Suprapubic skin (tissue), 4 donors: Measurements from ENCODE around the gene S1PR5. TPM values are rescaled to one million over a fixed set of nuclear protein-coding genes. Genes with fewer than 3 reads are reported as not detected.

Source experiments
- DNase-seq, 2 donors: peaks; one replicate each; pipeline ENCODE4 v3.0.0-alpha.2; 2019; ENCODE audit warnings: low spot score in 2 of 2
- H3K27ac ChIP-seq: fragments of 200-600 bp; sonication (generic); one replicate; pipeline ENCODE4 v1.5.1; 2019
- H3K27me3 ChIP-seq: fragments of 200-600 bp; sonication (generic); one replicate; pipeline ENCODE4 v1.5.1; 2019
- H3K36me3 ChIP-seq: fragments of 200-600 bp; sonication (generic); one replicate; pipeline ENCODE4 v1.5.1; 2019
- H3K4me1 ChIP-seq: fragments of 200-600 bp; sonication (generic); one replicate; pipeline ENCODE4 v1.5.1; 2019
- H3K4me3 ChIP-seq: fragments of 200-600 bp; sonication (generic); one replicate; pipeline ENCODE4 v1.5.1; 2019; ENCODE audit warnings: mild to moderate bottlenecking
- H3K9me3 ChIP-seq: fragments of 200-600 bp; sonication (generic); one replicate; pipeline ENCODE4 v1.5.1; 2019
- CTCF ChIP-seq, 2 donors: fragments of 200-600 bp in 1 of 2; fragments of 450-650 bp in 1 of 2; sonication (generic) in 1 of 2; IDR thresholded peaks; one replicate each; pipeline ENCODE4 v1.5.1; 2016 to 2019; ENCODE audit warnings: antibody characterized with exemption in 2 of 2, mild to moderate bottlenecking in 1 of 2, moderate library complexity in 1 of 2
- EP300 ChIP-seq: sonication (generic); formaldehyde crosslinking; IDR thresholded peaks from one replicate; pipeline ENCODE4 v1.6.1; 2017; ENCODE audit warnings: antibody characterized with exemption
- POLR2A ChIP-seq, 2 donors: fragments of 450-650 bp; IDR thresholded peaks; one replicate each; pipeline ENCODE4 v1.6.1; 2017; ENCODE audit warnings: antibody characterized with exemption in 2 of 2, mild to moderate bottlenecking in 2 of 2, moderate library complexity in 2 of 2
- POLR2AphosphoS5 ChIP-seq, 3 donors: sonication (generic); formaldehyde crosslinking; IDR thresholded peaks; one replicate each; pipeline ENCODE4 v1.6.1; 2017; ENCODE audit warnings: antibody characterized with exemption in 3 of 3
- WGBS: methylation state at CpG from one replicate; pipeline ENCODE4 v1.1.5; 2018; 5-methylcytosine and 5-hydroxymethylcytosine counted together
- total RNA-seq, 4 donors: library from RNA; depleted of rRNA; stranded (reverse); fragments of >200 nt; gene quantifications; one replicate each; pipeline ENCODE4 v1.1.0, GENCODE V29; 2016

S1PR5 gene
- total RNA-seq, 4 donors from 2014 or later: 19.2 to 63.8 (median 26.8) TPM

- H3K27ac ChIP-seq: peak overlapping the region; percentile 78
- H3K4me1 ChIP-seq: peaks cover 57% of the 10 kb centered on the region
- H3K27me3 ChIP-seq: peaks cover 66% of the 10 kb centered on the region
- no peaks in the 10 kb centered on the region for H3K9me3 ChIP-seq
- TF ChIP-seq CTCF (IDR thresholded peaks at IDR 0.05): no peak
- TF ChIP-seq POLR2AphosphoS5 (IDR thresholded peaks at IDR 0.05): no peak
- no peak for TF ChIP-seq POLR2A (IDR thresholded peaks at IDR 0.05)
- no peak for TF ChIP-seq EP300
- no peak for DNase-seq
- H3K4me3 ChIP-seq: peak overlapping the region; percentile 58
- WGBS: 3% methylated on average over 13 of the region's 27 CpGs
- peaks cover 13% of the 10 kb centered on the region for H3K36me3 ChIP-seq
These were observed 655 bp upstream of the S1PR5 start for GRCh38 chr19:10517760-10518443.

GRCh38 chr19:10516671-10517286, 468 bp downstream of the S1PR5 start:
- Histone ChIP-seq H3K27ac (peak overlapping the region; percentile 78), H3K27me3 (peaks cover 64% of the 10 kb centered on the region)
- 38% methylated on average over 9 of the region's 10 CpGs for WGBS

GRCh38 chr19:10516064-10516385, 1.2 kb downstream of the S1PR5 start:
- Histone ChIP-seq H3K9me3 (no peaks in the 10 kb centered on the region), H3K4me1 (peaks cover 46% of the 10 kb centered on the region), H3K36me3 (peaks cover 13% of the 10 kb centered on the region), H3K27ac (peak overlapping the region; percentile 49), H3K4me3 (peak overlapping the region; percentile 58), H3K27me3 (peaks cover 69% of the 10 kb centered on the region)
- 63% methylated on average over 5 of the region's 5 CpGs for WGBS
- TF ChIP-seq CTCF (IDR thresholded peaks at IDR 0.05) (no peak), POLR2AphosphoS5 (IDR thresholded peaks at IDR 0.05) (no peak), EP300 (no peak)
- no peak for DNase-seq

More at GRCh38 chr19:10516671-10517286, 468 bp downstream of the S1PR5 start:
- peaks cover 52% of the 10 kb centered on the region for H3K4me1 ChIP-seq
- TF ChIP-seq CTCF (IDR thresholded peaks at IDR 0.05) (no peak), EP300 (no peak), POLR2A (IDR thresholded peaks at IDR 0.05) (no peak), POLR2AphosphoS5 (IDR thresholded peaks at IDR 0.05) (no peak)
- no peak for DNase-seq
- H3K36me3 ChIP-seq: peaks cover 13% of the 10 kb centered on the region
- H3K4me3 ChIP-seq: peak overlapping the region; percentile 58
- H3K9me3 ChIP-seq: no peaks in the 10 kb centered on the region

GRCh38 chr19:10514211-10515145, 2.8 kb downstream of the S1PR5 start:
- TF ChIP-seq POLR2A (IDR thresholded peaks at IDR 0.05) (no peak), POLR2AphosphoS5 (IDR thresholded peaks at IDR 0.05) (no peak), EP300 (no peak), CTCF (IDR thresholded peaks at IDR 0.05) (peak in 1 of 2 donors; percentile 4)
- DNase-seq: no peak
- peaks cover 70% of the 10 kb centered on the region for H3K27me3 ChIP-seq
- H3K4me1 ChIP-seq: peaks cover 49% of the 10 kb centered on the region
- no peak overlapping the region for H3K27ac ChIP-seq
- H3K36me3 ChIP-seq: peaks cover 13% of the 10 kb centered on the region
- H3K4me3 ChIP-seq: no peak overlapping the region
- WGBS: 56% methylated on average over 95 of the region's 107 CpGs
- no peaks in the 10 kb centered on the region for H3K9me3 ChIP-seq

GRCh38 chr19:10513223-10513622, 4.0 kb downstream of the S1PR5 start:
- 84% methylated on average over 7 of the region's 7 CpGs for WGBS
- Histone ChIP-seq H3K27ac (no peak overlapping the region), H3K27me3 (peaks cover 61% of the 10 kb centered on the region), H3K9me3 (no peaks in the 10 kb centered on the region), H3K4me1 (peaks cover 42% of the 10 kb centered on the region), H3K4me3 (no peak overlapping the region), H3K36me3 (peaks cover 13% of the 10 kb centered on the region)
- TF ChIP-seq POLR2A (IDR thresholded peaks at IDR 0.05) (no peak), POLR2AphosphoS5 (IDR thresholded peaks at IDR 0.05) (no peak), CTCF (IDR thresholded peaks at IDR 0.05) (no peak), EP300 (no peak)
- DNase-seq: no peak
